Measurements from ENCODE around the gene MORC2. TPM values are rescaled to one million over a fixed set of nuclear protein-coding genes. Genes with fewer than 3 reads are reported as not detected.

The MORC2 gene
- total and polyA plus RNA-seq, 4 donors = 4.2 to 12.0 (median 9.8) TPM

- TF ChIP-seq REST (IDR thresholded peaks at IDR 0.05) = no peak
- no peak for TF ChIP-seq TAF1 (conservative IDR thresholded peaks at IDR 0.05)
- no peak for TF ChIP-seq FOXA2 (IDR thresholded peaks at IDR 0.05)
- no peak for TF ChIP-seq ZBTB33 (IDR thresholded peaks at IDR 0.05)
- no peak for TF ChIP-seq FOXA1 (IDR thresholded peaks at IDR 0.05)
These were observed 13.9 kb upstream of the MORC2 start (continued) for GRCh38 chr22:30982512-30982911.

- H3K27me3 ChIP-seq (ENCODE audit: control insufficient read depth in 4 of 4, insufficient read depth in 4 of 4, low read length in 3 of 4) = no peaks in the 10 kb centered on the region
- H3K4me1 ChIP-seq (ENCODE audit: control insufficient read depth in 4 of 4, insufficient read depth in 4 of 4, low read length in 3 of 4) = no peaks in the 10 kb centered on the region
- no peak for TF ChIP-seq HNF4A (conservative IDR thresholded peaks at IDR 0.05)
- TF ChIP-seq RXRA (IDR thresholded peaks at IDR 0.05) = no peak
- no peak for TF ChIP-seq GABPA (IDR thresholded peaks at IDR 0.05 in 1 of 2, conservative IDR thresholded peaks at IDR 0.05 in 1 of 2)
- TF ChIP-seq EGR1 (IDR thresholded peaks at IDR 0.05; ENCODE audit: low read depth in 2 of 2) = no peak
- no peak for TF ChIP-seq CTCF (IDR thresholded peaks at IDR 0.05; ENCODE audit: low read depth, low read length, missing input control)
- TF ChIP-seq JUND (IDR thresholded peaks at IDR 0.05) = no peak
- TF ChIP-seq NR2F2 (IDR thresholded peaks at IDR 0.05) = no peak
- no peak for TF ChIP-seq ATF3 (IDR thresholded peaks at IDR 0.05)
- TF ChIP-seq HNF4G (IDR thresholded peaks at IDR 0.05) = no peak
- H3K9me3 ChIP-seq (ENCODE audit: control insufficient read depth in 4 of 4, low read length in 3 of 4) = peaks cover 0 to 10% (median 4%) of the 10 kb centered on the region in 4 donors
- peaks cover 0 to 8% (median 3%) of the 10 kb centered on the region in 4 donors for H3K36me3 ChIP-seq (ENCODE audit: control insufficient read depth in 4 of 4, insufficient read depth in 3 of 4, low read depth in 1 of 4, low read length in 3 of 4)
- no peak overlapping the region for H3K4me3 ChIP-seq (ENCODE audit: low read depth in 1 of 3, low read length in 3 of 3)
- no peak overlapping the region for H3K9ac ChIP-seq (ENCODE audit: low read depth in 1 of 2, low read length in 2 of 2)
- DNase-seq (ENCODE audit: low spot score) = no peak
- no peak overlapping the region for H3K27ac ChIP-seq (ENCODE audit: low read depth in 1 of 2, low read length in 2 of 2)
- 73% methylated on average over 3 of the region's 3 CpGs for WGBS
These were observed 11.4 kb upstream of the MORC2 start for GRCh38 chr22:30979932-30980331.
